Loucy (cell line): ENCODE data around the gene SDK2.

Experiments used
- CTCF ChIP-seq: fragments of 200-600 bp; sonication (generic); conservative IDR thresholded peaks from 2 replicates; pipeline ENCODE4 v1.5.1; 2014; ENCODE audit warnings: mild to moderate bottlenecking, antibody characterized with exemption, low read length
- EZH2phosphoT487 ChIP-seq: fragments of 200-600 bp; IDR thresholded peaks from 2 replicates; pipeline ENCODE4 v1.6.1; 2018; ENCODE audit warnings: antibody characterized with exemption, mild to moderate bottlenecking, moderate library complexity, borderline replicate concordance

- TF ChIP-seq CTCF, result no peak
- no peak for TF ChIP-seq EZH2phosphoT487
Observed at GRCh38 chr17:73595931-73596330, 48.3 kb downstream of the SDK2 start.
